Peyer's patch (tissue), 4 donors: ENCODE data around the gene MNX1. TPM values are rescaled to one million over a fixed set of nuclear protein-coding genes. Genes with fewer than 3 reads are reported as not detected.

Experiments
- DNase-seq, 3 donors: peaks; one replicate each; pipeline ENCODE4 v3.0.0-alpha.2; 2017 to 2019
- H3K27ac ChIP-seq, 4 donors: fragments of 200-600 bp; sonication (generic); one replicate each; pipeline ENCODE4 v1.5.1; 2016 to 2019
- H3K27me3 ChIP-seq, 2 donors: fragments of 200-600 bp; sonication (generic); one replicate each; pipeline ENCODE4 v1.5.1; 2019
- H3K36me3 ChIP-seq, 3 donors: fragments of 200-600 bp; sonication (generic); one replicate each; pipeline ENCODE4 v1.5.1; 2016 to 2019
- H3K4me1 ChIP-seq, 4 donors: fragments of 200-600 bp; sonication (generic); one replicate each; pipeline ENCODE4 v1.5.1; 2016 to 2019
- H3K4me3 ChIP-seq, 4 donors: fragments of 200-600 bp; sonication (generic); 1 replicate in 3 of 4; 2 replicates in 1 of 4; pipeline ENCODE4 v1.5.1; 2016 to 2019; ENCODE audit warnings: mild to moderate bottlenecking in 1 of 4
- H3K9me3 ChIP-seq, 4 donors: fragments of 200-600 bp; sonication (generic); one replicate each; pipeline ENCODE4 v1.5.1; 2016 to 2019; ENCODE audit warnings: mild to moderate bottlenecking in 1 of 4
- CTCF ChIP-seq, 6 experiments: fragments of 450-650 bp in 4 of 6; fragments of 200-600 bp in 2 of 6; sonication (generic) in 1 of 6; IDR thresholded peaks; one replicate each; pipeline ENCODE4 v1.5.1; 2017 to 2019; ENCODE audit warnings: antibody characterized with exemption in 6 of 6, mild to moderate bottlenecking in 3 of 6, moderate library complexity in 1 of 6
- POLR2A ChIP-seq, 2 donors: fragments of 450-650 bp; IDR thresholded peaks; one replicate each; pipeline ENCODE4 v1.5.1; 2017; ENCODE audit warnings: antibody characterized with exemption in 2 of 2, mild to moderate bottlenecking in 2 of 2, moderate library complexity in 2 of 2
- total RNA-seq, 4 donors: library from RNA; depleted of rRNA; stranded (reverse); fragments of >200 nt; gene quantifications; one replicate each; pipeline ENCODE4 v1.1.0, GENCODE V29; 2016

Gene MNX1
- total RNA-seq, 4 donors from 2014 or later = 7.4 to 41.9 (median 16.9) TPM

DNA sequence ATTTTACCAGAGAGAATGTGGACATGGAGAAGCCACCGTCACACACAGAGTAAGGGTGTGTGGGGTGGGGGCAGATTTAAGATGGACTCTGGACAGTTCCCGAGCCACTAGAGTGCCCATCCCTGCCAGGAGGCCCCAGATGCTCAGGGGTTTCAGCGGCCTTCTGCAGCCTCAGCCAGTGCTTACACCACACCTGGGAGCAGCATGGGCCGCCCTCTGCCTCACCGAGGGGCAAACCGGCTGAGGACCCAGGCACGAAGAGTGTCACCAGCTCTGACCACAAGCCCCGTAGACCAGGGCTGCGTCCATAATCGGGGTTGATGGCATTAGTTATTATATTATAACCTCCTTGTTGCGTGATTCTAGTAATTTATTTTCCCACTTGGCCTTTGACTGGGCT, 6.7 kb upstream of the MNX1 start:
- peaks cover 0 to 5% (median 0%) of the 10 kb centered on the region in 4 donors for H3K9me3 ChIP-seq
- H3K36me3 ChIP-seq = no peaks in the 10 kb centered on the region
- TF ChIP-seq CTCF (IDR thresholded peaks at IDR 0.05) (no peak), POLR2A (IDR thresholded peaks at IDR 0.05) (no peak)
- H3K27ac ChIP-seq = no peak overlapping the region
- H3K27me3 ChIP-seq = peaks cover 0 to 71% of the 10 kb centered on the region in 2 donors
- H3K4me1 ChIP-seq = peaks cover 0 to 45% (median 3%) of the 10 kb centered on the region in 4 donors
- DNase-seq = peak in 1 of 3 donors; percentile 24
- H3K4me3 ChIP-seq = no peak overlapping the region

GRCh38 chr7:157016352-157017041, 6.0 kb upstream of the MNX1 start:
- DNase-seq = peak in 1 of 3 donors; percentile 43
- Histone ChIP-seq H3K9me3 (peaks cover 0 to 5% (median 0%) of the 10 kb centered on the region in 4 donors), H3K4me3 (no peak overlapping the region), H3K4me1 (peaks cover 0 to 45% (median 3%) of the 10 kb centered on the region in 4 donors), H3K27me3 (peaks cover 0 to 70% of the 10 kb centered on the region in 2 donors), H3K27ac (no peak overlapping the region), H3K36me3 (no peaks in the 10 kb centered on the region)
- TF ChIP-seq POLR2A (IDR thresholded peaks at IDR 0.05) (no peak), CTCF (IDR thresholded peaks at IDR 0.05) (no peak)

DNA sequence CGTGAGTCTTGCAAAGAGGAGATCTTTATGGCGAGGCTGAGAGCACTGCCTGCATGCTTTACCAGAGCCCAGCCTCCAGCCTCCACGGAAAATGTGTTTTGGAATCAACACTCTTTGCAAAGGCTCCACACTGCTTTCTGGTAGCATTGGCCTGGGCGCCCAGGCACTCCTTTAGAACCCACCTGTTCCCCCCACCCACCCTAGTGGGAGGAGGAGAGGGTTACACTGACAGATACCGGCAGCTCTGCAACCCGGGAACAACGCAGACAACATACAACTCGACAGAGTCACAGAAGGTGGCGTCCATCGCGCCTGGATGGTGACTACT, 5.5 kb upstream of the MNX1 start:
- H3K9me3 ChIP-seq = peaks cover 0 to 5% (median 0%) of the 10 kb centered on the region in 4 donors
- peak in 1 of 3 donors; percentile 24 for DNase-seq
- H3K27ac ChIP-seq = no peak overlapping the region
- H3K4me3 ChIP-seq = no peak overlapping the region
- peaks cover 0 to 45% (median 1%) of the 10 kb centered on the region in 4 donors for H3K4me1 ChIP-seq
- TF ChIP-seq CTCF (IDR thresholded peaks at IDR 0.05) (no peak), POLR2A (IDR thresholded peaks at IDR 0.05) (no peak)
- peaks cover 0 to 70% of the 10 kb centered on the region in 2 donors for H3K27me3 ChIP-seq
- H3K36me3 ChIP-seq = no peaks in the 10 kb centered on the region

- DNase-seq = peak in 1 of 3 donors; percentile 22
- Histone ChIP-seq H3K27me3 (peaks cover 0 to 62% of the 10 kb centered on the region in 2 donors), H3K4me1 (peaks cover 0 to 38% (median 5%) of the 10 kb centered on the region in 4 donors), H3K36me3 (no peaks in the 10 kb centered on the region), H3K9me3 (peaks cover 0 to 5% (median 0%) of the 10 kb centered on the region in 4 donors), H3K27ac (no peak overlapping the region), H3K4me3 (no peak overlapping the region)
- TF ChIP-seq CTCF (IDR thresholded peaks at IDR 0.05) = no peak
- no peak for TF ChIP-seq POLR2A (IDR thresholded peaks at IDR 0.05)
Measured at GRCh38 chr7:157014635-157015555, 4.4 kb upstream of the MNX1 start.

- no peak overlapping the region for H3K27ac ChIP-seq
Measured at GRCh38 chr7:157013602-157014549, 3.4 kb upstream of the MNX1 start.

More at GRCh38 chr7:157013602-157014549, 3.4 kb upstream of the MNX1 start:
- DNase-seq = peak in 1 of 3 donors; percentile 49
- H3K9me3 ChIP-seq = peaks cover 0 to 5% (median 0%) of the 10 kb centered on the region in 4 donors
- TF ChIP-seq POLR2A (IDR thresholded peaks at IDR 0.05) = no peak
- TF ChIP-seq CTCF (IDR thresholded peaks at IDR 0.05) = no peak
- peaks cover 0 to 58% of the 10 kb centered on the region in 2 donors for H3K27me3 ChIP-seq
- H3K4me1 ChIP-seq = peaks cover 0 to 30% (median 5%) of the 10 kb centered on the region in 4 donors
- H3K36me3 ChIP-seq = no peaks in the 10 kb centered on the region
- H3K4me3 ChIP-seq = no peak overlapping the region
